Fibroblast of mammary gland (primary cell): ENCODE measurements around the gene LPP.

Experiments
- DNase-seq: peaks from one replicate; pipeline ENCODE4 v3.0.0-alpha.2; 2010; ENCODE audit warnings: low read depth
- H3K4me3 ChIP-seq: 2 replicates; pipeline ENCODE4 v1.5.1; 2011; ENCODE audit warnings: low read depth, mild to moderate bottlenecking, low read length, moderate library complexity; ENCODE audit not compliant: control insufficient read depth
- TF ChIP-seq, protein P1 (sequence below): conservative IDR thresholded peaks from 2 replicates; pipeline ENCODE4 v1.5.1; 2011; ENCODE audit warnings: low read depth, low read length, inconsistent platforms; ENCODE audit not compliant: control insufficient read depth, insufficient read depth

The LPP gene

DNA sequence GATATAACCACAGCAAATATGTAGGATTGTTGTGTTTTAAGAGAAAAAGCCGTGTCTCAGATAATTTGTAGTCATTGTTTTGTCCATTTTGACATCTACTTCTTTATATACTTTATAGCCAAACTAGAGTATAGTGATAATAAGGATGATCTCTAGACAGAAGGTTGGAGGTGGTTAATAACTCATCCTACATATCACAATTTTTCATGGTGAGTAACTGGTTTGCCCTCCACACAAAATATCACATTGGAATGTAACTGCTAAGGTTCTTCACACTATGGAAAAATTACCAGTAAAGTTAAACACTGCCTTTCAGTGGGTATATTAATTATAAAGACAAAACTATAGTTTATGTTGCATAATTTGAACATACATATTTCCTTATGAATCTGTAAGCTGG is 380.7 kb downstream of the LPP start:
- no peak for DNase-seq
- H3K4me3 ChIP-seq, result no peak overlapping the region
- TF ChIP-seq, protein P1, sequence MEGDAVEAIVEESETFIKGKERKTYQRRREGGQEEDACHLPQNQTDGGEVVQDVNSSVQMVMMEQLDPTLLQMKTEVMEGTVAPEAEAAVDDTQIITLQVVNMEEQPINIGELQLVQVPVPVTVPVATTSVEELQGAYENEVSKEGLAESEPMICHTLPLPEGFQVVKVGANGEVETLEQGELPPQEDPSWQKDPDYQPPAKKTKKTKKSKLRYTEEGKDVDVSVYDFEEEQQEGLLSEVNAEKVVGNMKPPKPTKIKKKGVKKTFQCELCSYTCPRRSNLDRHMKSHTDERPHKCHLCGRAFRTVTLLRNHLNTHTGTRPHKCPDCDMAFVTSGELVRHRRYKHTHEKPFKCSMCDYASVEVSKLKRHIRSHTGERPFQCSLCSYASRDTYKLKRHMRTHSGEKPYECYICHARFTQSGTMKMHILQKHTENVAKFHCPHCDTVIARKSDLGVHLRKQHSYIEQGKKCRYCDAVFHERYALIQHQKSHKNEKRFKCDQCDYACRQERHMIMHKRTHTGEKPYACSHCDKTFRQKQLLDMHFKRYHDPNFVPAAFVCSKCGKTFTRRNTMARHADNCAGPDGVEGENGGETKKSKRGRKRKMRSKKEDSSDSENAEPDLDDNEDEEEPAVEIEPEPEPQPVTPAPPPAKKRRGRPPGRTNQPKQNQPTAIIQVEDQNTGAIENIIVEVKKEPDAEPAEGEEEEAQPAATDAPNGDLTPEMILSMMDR, result no peak

DNA sequence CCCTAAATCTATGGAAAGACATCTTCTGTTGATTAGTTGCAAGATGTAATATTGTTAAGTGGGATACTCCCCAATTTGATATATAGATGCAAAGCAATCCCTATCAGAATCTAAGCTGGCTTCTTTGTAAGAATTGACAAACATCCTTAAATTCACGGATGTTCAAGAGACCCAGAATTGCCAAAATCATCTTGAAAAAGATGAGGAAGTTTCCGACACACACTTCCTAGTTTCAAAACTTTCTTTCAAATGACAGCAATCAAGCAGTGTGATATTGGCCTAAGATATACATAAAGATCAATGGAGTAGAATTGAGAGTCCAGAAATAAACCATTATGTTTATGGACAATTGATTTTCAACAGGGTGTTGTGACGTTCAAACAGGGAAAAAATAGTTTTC is 383.6 kb downstream of the LPP start:
- no peak overlapping the region for H3K4me3 ChIP-seq
- TF ChIP-seq, protein P1, result no peak
- DNase-seq, result no peak

DNA sequence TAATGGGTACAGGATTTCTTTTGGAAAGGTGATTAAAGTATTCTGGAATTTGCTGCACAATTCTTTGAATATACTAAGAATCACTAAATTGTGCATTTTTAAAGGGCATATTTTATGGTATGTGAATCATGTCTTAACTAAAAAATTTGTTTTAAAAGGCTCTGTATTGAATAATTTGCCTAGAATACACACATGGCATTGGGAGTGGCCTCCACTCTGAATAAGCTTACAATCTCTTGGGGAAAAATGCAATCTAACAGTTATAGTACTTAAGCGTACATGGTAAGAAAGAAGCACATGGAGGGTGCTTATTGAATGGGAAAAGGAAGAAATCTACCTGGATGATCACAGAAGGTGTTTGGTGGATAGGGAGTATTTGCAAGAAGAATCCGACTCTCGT is 385.1 kb downstream of the LPP start:
- TF ChIP-seq, protein P1, result no peak
- H3K4me3 ChIP-seq, result no peak overlapping the region
- DNase-seq, result no peak

DNA sequence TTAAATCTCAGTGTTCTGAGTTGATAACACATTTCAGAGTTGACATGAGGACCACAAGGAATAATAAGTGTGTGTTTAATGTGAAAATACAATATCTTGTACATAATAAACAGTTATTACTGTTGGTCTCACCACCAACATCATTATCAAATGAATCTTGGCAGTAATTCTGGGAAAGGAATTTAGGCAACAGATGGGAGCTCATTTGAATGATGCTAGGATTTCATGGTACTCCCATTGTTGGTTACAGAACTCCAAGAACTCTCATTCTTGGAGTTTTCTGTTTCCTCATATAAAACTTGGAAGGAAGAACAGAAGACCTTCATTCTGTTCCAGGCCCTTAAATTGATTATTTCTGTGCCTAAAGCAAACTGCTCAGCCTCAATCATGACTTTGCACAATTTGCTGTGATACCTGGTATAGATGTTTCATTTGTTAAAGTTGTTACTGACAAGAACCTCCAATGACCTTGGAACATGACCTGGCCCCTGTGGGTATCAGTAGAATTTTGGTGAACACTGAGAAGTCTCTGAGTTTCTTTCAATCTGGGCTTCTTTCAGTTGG is 385.8 kb downstream of the LPP start:
- TF ChIP-seq, protein P1, result no peak
- no peak for DNase-seq
- no peak overlapping the region for H3K4me3 ChIP-seq

DNA sequence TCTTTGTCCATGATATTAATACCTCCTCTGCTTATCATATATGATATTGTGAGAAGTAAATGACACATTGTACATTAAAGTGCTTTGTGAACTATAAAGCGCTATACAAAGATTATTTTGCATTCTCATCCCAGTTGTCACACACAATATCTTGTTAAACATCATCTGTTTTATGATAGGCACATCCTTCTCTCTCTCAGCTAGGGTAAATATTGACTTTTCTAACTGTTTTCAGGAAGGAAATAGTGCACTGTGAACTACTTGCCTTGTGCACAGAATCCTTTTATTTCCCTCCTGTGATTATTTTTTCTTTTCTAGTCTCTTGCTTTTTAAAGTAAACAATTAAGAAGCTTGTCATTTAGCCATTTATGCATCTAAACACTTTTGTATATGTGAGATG is 388.2 kb downstream of the LPP start:
- no peak for DNase-seq
- no peak overlapping the region for H3K4me3 ChIP-seq
- TF ChIP-seq, protein P1, result no peak

DNA sequence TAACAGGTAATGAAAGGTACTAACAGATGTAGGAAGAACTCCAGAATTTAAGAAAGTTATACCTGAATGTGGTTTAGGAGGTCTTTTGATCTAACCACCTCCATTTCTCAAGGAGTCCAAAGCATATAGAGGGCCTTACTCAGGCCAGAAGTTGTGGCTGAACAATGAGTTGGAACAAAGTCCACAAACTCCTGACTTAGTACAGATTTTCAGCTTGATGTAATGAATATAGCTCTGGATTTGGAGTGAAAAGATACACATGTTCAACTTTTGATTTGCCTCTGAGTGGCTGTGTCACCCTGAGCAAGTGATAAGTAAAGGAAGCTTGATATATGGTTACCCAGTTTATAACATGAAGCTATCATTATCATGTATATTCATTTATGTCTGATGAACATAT is 390.1 kb downstream of the LPP start:
- H3K4me3 ChIP-seq, result no peak overlapping the region
- TF ChIP-seq, protein P1, result no peak
- DNase-seq, result no peak
